Endothelial cell of umbilical vein (primary cell): ENCODE results near the gene GRIA1.

Experiments
- CTCF ChIP-seq, 2 donors: IDR thresholded peaks; 1 replicate in 1 of 2; 2 replicates in 1 of 2; pipeline ENCODE4 v1.5.1; 2011; ENCODE audit warnings: low read length in 2 of 2, mild to moderate bottlenecking in 2 of 2, moderate library complexity in 2 of 2, control low read depth in 1 of 2, inconsistent platforms in 1 of 2, low read depth in 1 of 2; ENCODE audit not compliant: insufficient read depth in 1 of 2; ENCODE audit errors: extremely low read depth in 1 of 2
- JUN ChIP-seq: IDR thresholded peaks from 2 replicates; pipeline ENCODE4 v1.6.1; 2011; ENCODE audit warnings: borderline replicate concordance, low read depth; ENCODE audit not compliant: insufficient read length, insufficient read depth
- MYC ChIP-seq: IDR thresholded peaks from one replicate; pipeline ENCODE4 v1.6.1; 2011; ENCODE audit warnings: mild to moderate bottlenecking, low read depth, low read length
- POLR2A ChIP-seq: IDR thresholded peaks from 2 replicates; pipeline ENCODE4 v1.6.1; 2012; ENCODE audit warnings: low read depth, mild to moderate bottlenecking, control low read depth, low read length
- POLR2AphosphoS5 ChIP-seq: IDR thresholded peaks from 2 replicates; pipeline ENCODE4 v1.6.1; 2012; ENCODE audit warnings: low read depth, mild to moderate bottlenecking, control low read depth, low read length, moderate library complexity; ENCODE audit not compliant: insufficient read depth

- no peak for TF ChIP-seq POLR2AphosphoS5
- TF ChIP-seq POLR2A: no peak
- no peak for TF ChIP-seq CTCF (IDR thresholded peaks at IDR 0.05; ENCODE audit: extremely low read depth in 1 of 2, insufficient read depth in 1 of 2, low read depth in 1 of 2, low read length in 2 of 2)
- TF ChIP-seq MYC: no peak
- no peak for TF ChIP-seq JUN
Observed at GRCh38 chr5:153791339-153791738, 300.9 kb downstream of the GRIA1 start.
